HCT116 (cell line): Measurements from ENCODE around the gene TENM3.

Experiments used
- CTCF ChIP-seq, 3 experiments: fragments of 200-600 bp in 1 of 3; sonication (generic) in 1 of 3; IDR thresholded peaks in 2 of 3; conservative IDR thresholded peaks in 1 of 3; 2 replicates each; pipeline ENCODE4 v1.5.1; 2012 to 2017; ENCODE audit warnings: low read depth in 2 of 3, low read length in 2 of 3, antibody characterized with exemption in 1 of 3, borderline replicate concordance in 1 of 3, control low read depth in 1 of 3, mild to moderate bottlenecking in 1 of 3, mixed read lengths in 1 of 3, mixed run types in 1 of 3, moderate library complexity in 1 of 3; ENCODE audit not compliant: insufficient read depth in 1 of 3
- ELF1 ChIP-seq: IDR thresholded peaks from 2 replicates; pipeline ENCODE4 v1.6.1; 2012; ENCODE audit warnings: low read depth, borderline replicate concordance
- RAD21 ChIP-seq: IDR thresholded peaks from 2 replicates; pipeline ENCODE4 v1.6.1; 2012; ENCODE audit warnings: low read depth, mild to moderate bottlenecking
- SIN3A ChIP-seq: IDR thresholded peaks from 2 replicates; pipeline ENCODE4 v1.6.1; 2012; ENCODE audit warnings: low read depth
- SRF ChIP-seq: IDR thresholded peaks from 2 replicates; pipeline ENCODE4 v1.6.1; 2012; ENCODE audit warnings: low read depth
- YY1 ChIP-seq: IDR thresholded peaks from 2 replicates; pipeline ENCODE4 v1.6.1; 2011; ENCODE audit warnings: low read length, low read depth, moderate library complexity, mild to moderate bottlenecking; ENCODE audit not compliant: insufficient replicate concordance; ENCODE audit errors: extremely low read depth

- no peak for TF ChIP-seq RAD21
- no peak for TF ChIP-seq CTCF (IDR thresholded peaks at IDR 0.05 in 2 of 3, conservative IDR thresholded peaks at IDR 0.05 in 1 of 3; ENCODE audit: borderline replicate concordance in 1 of 3, insufficient read depth in 1 of 3, low read depth in 2 of 3, low read length in 2 of 3)
- no peak for TF ChIP-seq YY1
- TF ChIP-seq SIN3A: no peak
- no peak for TF ChIP-seq SRF
- TF ChIP-seq ELF1: no peak
Observed at GRCh38 chr4:182483685-182484084, 240.5 kb downstream of the TENM3 start.
